ENCODE measurements around the gene LRRC4C. TPM values are rescaled to one million over a fixed set of nuclear protein-coding genes. Genes with fewer than 3 reads are reported as not detected.

LRRC4C gene
- total and polyA plus RNA-seq, 10 of the 15 experiments (the other 5 are each of a cell fraction or from before 2014, with no cell fraction given), result 1.5 TPM; not detected in 9

DNA sequence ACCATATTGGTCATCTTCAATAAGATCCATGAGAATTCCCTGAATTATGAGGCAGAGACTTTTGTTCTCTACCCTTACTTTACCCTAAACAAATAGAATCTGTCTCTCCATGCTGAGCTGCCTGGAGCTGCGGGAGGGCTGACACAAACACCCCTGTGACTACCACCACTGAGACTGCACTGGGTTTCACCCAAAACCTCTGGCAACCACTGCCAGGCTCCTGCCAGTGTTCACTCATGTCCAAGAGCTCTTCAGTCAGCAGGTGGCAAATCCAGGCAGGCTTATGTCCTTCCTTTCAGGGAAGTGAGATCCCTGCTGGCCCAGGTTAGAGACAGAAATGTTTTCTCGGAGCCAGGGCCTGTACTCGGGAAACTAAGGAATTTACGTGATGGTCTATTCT, 1105.3 kb downstream of the LRRC4C start:
- ChIA-PET CTCF (no interaction called here), RAD21 (ENCODE audit: unreplicated experiment) (no interaction called here), POLR2A (no interaction called here), SMC1A (ENCODE audit: uncharacterized antibody, unreplicated experiment) (no interaction called here)
- Histone ChIP-seq H3K4me2 (ENCODE audit: control insufficient read depth, insufficient read depth) (no peak overlapping the region), H3K9ac (ENCODE audit: control insufficient read depth, insufficient read depth, low read length) (no peak overlapping the region), H3K27ac (ENCODE audit: control insufficient read depth, insufficient read depth) (no peak overlapping the region), H3K9me3 (replicated peaks; ENCODE audit: control insufficient read depth, insufficient read depth, low read length) (no peaks in the 10 kb centered on the region), H3K36me3 (ENCODE audit: control insufficient read depth in 2 of 2, insufficient read depth in 2 of 2, low read length in 1 of 2) (no peaks in the 10 kb centered on the region), H3K4me1 (ENCODE audit: control insufficient read depth, insufficient read depth, low read length) (no peaks in the 10 kb centered on the region), H3K27me3 (replicated peaks in 1 of 2; ENCODE audit: control insufficient read depth in 2 of 2, insufficient read depth in 2 of 2, low read length in 1 of 2) (no peaks in the 10 kb centered on the region), H3K79me2 (ENCODE audit: control insufficient read depth, insufficient read depth, low read length) (no peaks in the 10 kb centered on the region), H4K20me1 (ENCODE audit: control insufficient read depth, insufficient read depth) (no peaks in the 10 kb centered on the region), H3K4me3 (no peak overlapping the region), H2AFZ (ENCODE audit: control insufficient read depth, low read depth, low read length) (no peak overlapping the region)
- intact Hi-C loops (cut with micrococcal nuclease; ENCODE audit: unreplicated experiment), result no loop called here
- no peak for ATAC-seq
- 14% methylated on average over 4 of the region's 4 CpGs for WGBS (ENCODE audit: insufficient coverage, insufficient replicate concordance, low lambda C conversion rate, missing lambda C conversion rate)
- BruUV-seq (replicated peaks), result no TSS peak
- in situ Hi-C loops (cut with MboI), result no loop called here
- DNase-seq (ENCODE audit: low read depth, low spot score), result no peak
- FAIRE-seq, result no peak
- TF ChIP-seq RAD21 (IDR thresholded peaks at IDR 0.05; ENCODE audit: insufficient read depth, low read depth, low read length), result no peak
- TF ChIP-seq TCF3 (IDR thresholded peaks at IDR 0.05; ENCODE audit: borderline replicate concordance, insufficient read depth, low read depth, low read length), result no peak
- no peak for TF ChIP-seq TCF12 (IDR thresholded peaks at IDR 0.05; ENCODE audit: low read depth, low read length)
- no peak for TF ChIP-seq MXI1 (IDR thresholded peaks at IDR 0.05; ENCODE audit: low read depth, low read length)
- no peak for TF ChIP-seq MTA2 (IDR thresholded peaks at IDR 0.05; ENCODE audit: low read depth)
- TF ChIP-seq, protein P1, sequence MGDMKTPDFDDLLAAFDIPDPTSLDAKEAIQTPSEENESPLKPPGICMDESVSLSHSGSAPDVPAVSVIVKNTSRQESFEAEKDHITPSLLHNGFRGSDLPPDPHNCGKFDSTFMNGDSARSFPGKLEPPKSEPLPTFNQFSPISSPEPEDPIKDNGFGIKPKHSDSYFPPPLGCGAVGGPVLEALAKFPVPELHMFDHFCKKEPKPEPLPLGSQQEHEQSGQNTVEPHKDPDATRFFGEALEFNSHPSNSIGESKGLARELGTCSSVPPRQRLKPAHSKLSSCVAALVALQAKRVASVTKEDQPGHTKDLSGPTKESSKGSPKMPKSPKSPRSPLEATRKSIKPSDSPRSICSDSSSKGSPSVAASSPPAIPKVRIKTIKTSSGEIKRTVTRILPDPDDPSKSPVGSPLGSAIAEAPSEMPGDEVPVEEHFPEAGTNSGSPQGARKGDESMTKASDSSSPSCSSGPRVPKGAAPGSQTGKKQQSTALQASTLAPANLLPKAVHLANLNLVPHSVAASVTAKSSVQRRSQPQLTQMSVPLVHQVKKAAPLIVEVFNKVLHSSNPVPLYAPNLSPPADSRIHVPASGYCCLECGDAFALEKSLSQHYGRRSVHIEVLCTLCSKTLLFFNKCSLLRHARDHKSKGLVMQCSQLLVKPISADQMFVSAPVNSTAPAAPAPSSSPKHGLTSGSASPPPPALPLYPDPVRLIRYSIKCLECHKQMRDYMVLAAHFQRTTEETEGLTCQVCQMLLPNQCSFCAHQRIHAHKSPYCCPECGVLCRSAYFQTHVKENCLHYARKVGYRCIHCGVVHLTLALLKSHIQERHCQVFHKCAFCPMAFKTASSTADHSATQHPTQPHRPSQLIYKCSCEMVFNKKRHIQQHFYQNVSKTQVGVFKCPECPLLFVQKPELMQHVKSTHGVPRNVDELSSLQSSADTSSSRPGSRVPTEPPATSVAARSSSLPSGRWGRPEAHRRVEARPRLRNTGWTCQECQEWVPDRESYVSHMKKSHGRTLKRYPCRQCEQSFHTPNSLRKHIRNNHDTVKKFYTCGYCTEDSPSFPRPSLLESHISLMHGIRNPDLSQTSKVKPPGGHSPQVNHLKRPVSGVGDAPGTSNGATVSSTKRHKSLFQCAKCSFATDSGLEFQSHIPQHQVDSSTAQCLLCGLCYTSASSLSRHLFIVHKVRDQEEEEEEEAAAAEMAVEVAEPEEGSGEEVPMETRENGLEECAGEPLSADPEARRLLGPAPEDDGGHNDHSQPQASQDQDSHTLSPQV (IDR thresholded peaks at IDR 0.05), result no peak
- TF ChIP-seq STAT3 (IDR thresholded peaks at IDR 0.05; ENCODE audit: low read depth, low read length), result no peak
- TF ChIP-seq HDAC2 (IDR thresholded peaks at IDR 0.05), result no peak
- no peak for TF ChIP-seq IKZF2 (IDR thresholded peaks at IDR 0.05)
- no peak for TF ChIP-seq YY1 (IDR thresholded peaks at IDR 0.05; ENCODE audit: low read depth, low read length)
- TF ChIP-seq, protein P2, sequence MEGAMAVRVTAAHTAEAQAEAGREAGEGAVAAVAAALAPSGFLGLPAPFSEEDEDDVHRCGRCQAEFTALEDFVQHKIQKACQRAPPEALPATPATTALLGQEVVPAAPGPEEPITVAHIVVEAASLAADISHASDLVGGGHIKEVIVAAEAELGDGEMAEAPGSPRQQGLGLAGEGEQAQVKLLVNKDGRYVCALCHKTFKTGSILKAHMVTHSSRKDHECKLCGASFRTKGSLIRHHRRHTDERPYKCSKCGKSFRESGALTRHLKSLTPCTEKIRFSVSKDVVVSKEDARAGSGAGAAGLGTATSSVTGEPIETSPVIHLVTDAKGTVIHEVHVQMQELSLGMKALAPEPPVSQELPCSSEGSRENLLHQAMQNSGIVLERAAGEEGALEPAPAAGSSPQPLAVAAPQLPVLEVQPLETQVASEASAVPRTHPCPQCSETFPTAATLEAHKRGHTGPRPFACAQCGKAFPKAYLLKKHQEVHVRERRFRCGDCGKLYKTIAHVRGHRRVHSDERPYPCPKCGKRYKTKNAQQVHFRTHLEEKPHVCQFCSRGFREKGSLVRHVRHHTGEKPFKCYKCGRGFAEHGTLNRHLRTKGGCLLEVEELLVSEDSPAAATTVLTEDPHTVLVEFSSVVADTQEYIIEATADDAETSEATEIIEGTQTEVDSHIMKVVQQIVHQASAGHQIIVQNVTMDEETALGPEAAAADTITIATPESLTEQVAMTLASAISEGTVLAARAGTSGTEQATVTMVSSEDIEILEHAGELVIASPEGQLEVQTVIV (IDR thresholded peaks at IDR 0.05; ENCODE audit: borderline replicate concordance, partially characterized antibody), result no peak
- no peak for TF ChIP-seq RAD51 (IDR thresholded peaks at IDR 0.05)
- TF ChIP-seq CBX5 (IDR thresholded peaks at IDR 0.05; ENCODE audit: low read depth), result no peak
- TF ChIP-seq GATAD2B (conservative IDR thresholded peaks at IDR 0.05; ENCODE audit: low read depth), result no peak
